ENCODE results near the gene MERTK.
"Not testable (repeated sequence)": the region's sequence is repeated elsewhere in the genome, so short reads cannot be mapped to it uniquely, and the experiment has no call there.

The MERTK gene

DNA sequence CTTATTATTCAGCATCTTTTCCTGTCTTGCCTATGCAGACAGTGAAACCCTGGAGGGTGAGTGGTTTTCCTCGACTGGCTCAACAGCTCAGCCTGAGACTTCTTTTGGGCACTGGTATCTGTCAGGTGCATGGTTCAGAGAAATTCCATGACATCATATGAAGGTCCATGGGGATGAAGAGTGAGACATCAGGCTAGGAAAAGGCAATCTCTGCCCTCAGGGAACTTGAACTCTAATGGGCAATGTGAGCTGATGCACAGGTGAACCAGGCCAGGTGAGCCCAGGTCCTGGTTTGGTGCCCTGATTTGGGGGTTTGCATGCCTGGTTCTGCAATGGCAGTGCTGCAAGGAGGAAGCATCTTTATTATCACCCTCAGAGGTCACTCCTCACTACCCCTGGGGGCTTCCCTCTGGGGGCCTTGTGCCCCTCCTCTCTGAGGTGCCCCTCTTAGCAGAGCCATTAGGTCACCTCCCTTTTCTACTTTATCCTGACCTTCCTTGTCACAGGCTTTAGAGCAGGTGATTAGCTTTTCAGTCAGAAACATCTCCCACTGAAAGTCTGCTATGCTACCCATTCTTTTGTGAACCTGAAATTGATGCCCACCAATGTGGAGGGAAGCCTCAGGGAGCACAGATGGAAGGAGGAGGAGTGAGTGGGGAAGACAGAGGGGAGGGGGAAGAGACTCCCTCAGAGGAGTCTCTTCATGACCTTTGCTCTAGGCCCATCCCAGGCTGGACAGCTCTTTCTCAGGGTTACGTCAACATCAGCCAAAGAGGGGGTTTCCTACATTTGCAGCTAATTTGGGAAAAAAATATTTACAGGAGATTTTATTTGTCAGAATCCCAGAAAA lies 47.3 kb downstream of the MERTK start:
- no peak for TF ChIP-seq ZNF274 (IDR thresholded peaks at IDR 0.05; ENCODE audit: low read depth, low read length)
- H3K4me3 ChIP-seq (ENCODE audit: low read length): no peak overlapping the region

DNA sequence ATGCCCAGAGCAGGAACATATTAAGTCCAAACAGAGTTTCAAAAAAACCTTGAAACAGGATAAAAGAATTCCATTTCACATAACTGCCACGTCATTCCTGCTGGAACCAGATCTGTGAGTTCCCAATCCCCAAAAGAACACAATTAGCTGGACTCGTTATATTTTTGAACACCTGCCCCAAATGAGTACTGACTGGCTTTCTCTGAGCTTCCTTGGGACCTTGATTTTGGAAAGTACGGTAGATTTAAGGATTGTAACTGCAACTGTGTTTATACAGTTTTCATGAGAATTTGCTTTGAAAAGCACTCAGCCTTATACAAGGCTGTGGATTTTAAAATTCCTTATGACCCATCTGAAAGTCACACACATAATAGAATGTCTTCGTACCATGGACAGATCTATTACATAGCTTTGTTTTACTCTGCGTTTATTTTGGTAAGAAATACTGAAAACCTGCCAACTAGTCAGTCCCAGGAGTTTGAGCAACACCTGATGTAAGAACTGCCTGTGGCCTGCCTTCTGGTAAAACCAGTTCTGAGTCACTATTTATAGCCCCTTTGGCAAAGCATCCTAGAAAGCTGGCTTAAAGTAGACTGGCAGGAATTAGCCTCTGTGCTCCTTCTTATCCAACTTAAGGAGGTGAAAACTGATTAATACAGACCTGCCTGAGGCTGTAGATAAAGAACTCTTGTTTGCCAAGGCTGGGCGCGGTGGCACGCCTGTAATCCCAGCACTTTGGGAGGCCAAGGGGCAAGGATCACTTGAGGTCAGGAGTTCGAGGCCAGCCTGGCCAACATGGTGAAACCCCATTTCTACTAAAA lies 48.1 kb downstream of the MERTK start:
- TF ChIP-seq ZNF274 (IDR thresholded peaks at IDR 0.05; ENCODE audit: low read depth, low read length): no peak
- H3K4me3 ChIP-seq (ENCODE audit: low read length): no peak overlapping the region

DNA sequence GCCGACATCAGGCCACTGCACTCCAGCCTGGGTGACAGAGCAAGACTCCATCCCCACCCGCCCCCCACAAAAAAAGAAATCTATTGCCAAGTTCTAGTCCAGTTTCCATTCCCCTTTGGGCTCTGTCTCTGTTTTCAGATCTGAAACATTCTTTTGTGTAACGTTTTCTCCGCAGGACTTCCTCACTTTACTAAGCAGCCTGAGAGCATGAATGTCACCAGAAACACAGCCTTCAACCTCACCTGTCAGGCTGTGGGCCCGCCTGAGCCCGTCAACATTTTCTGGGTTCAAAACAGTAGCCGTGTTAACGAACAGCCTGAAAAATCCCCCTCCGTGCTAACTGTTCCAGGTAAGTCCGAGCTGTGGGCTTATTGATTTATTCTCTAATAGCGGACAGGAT lies 48.8 kb downstream of the MERTK start:
- no peak overlapping the region for H3K4me3 ChIP-seq (ENCODE audit: low read length)
- no peak for TF ChIP-seq ZNF274 (IDR thresholded peaks at IDR 0.05; ENCODE audit: low read depth, low read length)

DNA sequence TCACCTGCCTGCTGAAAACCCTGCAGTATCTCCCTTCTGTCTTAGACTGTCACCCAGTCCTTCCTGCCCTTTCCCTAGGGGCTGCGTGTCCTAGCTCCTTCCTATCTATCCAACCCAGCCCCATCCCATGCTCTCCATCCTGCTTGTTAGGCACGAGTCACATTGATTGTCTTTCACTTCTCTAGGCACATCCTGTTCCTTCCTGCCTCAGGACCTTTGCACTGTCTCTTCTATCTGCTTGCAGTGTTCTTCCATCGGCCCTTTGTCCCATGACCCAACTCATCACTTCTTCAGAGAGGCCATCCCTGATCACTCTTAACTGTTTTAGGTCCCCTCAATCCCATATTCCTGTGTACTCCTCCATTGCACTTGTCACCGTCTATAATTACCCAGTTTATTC lies 50.4 kb downstream of the MERTK start:
- TF ChIP-seq ZNF274 (IDR thresholded peaks at IDR 0.05; ENCODE audit: low read depth, low read length): no peak
- no peak overlapping the region for H3K4me3 ChIP-seq (ENCODE audit: low read length)

DNA sequence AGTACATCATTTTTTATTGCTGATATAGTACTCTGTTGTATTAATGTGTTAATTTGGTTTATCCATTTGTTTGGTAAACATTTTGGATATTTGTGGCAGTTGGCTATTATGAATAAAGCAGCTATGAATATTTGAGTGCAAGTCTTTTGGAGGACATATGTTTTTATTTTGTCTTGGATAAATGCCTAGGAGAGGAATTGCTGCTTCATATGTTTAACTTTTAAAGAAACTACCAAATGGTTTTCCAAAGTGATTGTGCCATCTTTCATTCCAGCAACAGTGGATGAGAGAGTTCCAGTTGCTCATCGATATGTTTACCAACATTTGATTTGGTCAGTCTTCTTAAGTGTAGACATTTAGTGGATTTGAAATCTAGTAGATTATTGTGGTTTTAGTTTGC lies 51.8 kb downstream of the MERTK start:
- TF ChIP-seq ZNF274 (IDR thresholded peaks at IDR 0.05; ENCODE audit: low read depth, low read length): no peak
- no peak overlapping the region for H3K4me3 ChIP-seq (ENCODE audit: low read length)

DNA sequence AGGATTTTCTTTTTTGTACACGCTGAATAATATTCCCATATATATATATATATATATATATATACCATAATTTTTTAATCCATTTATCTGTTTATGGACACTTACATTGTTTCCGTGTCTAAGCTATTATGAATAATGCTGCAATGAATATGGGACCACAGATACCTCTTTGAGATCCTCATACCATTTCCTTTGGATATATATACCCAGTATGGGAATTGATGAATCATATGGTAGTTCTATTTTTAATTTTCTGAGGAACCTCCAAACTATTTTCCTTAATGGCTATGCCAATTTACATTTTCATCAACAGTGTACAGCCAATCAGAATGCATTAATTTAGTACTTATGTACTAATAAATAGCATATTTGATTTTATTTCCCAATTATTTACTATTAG lies 53.1 kb downstream of the MERTK start:
- H3K4me3 ChIP-seq (ENCODE audit: low read length): no peak overlapping the region
- TF ChIP-seq ZNF274 (IDR thresholded peaks at IDR 0.05; ENCODE audit: low read depth, low read length): no peak

DNA sequence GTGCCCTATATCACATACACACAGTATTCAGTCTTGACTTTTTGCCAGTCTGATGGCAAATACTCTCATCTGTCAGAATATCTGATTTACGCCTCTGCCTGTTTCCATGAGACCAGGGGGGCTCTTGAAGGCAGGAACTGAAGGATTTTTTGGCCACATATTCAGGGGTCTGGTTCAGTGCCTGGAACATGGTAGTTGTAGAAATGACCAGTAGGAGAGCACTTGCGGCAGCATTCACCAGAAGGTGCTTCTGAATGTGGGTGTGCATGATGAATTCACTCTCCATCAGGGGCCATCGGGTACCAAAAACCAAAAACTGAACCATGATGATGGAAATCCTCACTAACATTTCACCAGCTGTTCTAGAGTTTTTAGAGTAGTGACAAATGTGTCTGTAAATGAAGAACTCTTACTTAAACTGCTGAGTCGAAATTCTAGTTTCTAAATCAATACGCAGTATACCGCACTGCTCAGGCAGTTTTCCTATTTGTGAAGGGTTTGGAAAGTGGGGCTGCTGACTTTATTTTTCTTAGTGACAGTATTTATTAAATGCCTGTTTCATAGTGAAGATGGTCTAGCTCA lies 54.6 kb downstream of the MERTK start:
- TF ChIP-seq ZNF274 (IDR thresholded peaks at IDR 0.05; ENCODE audit: low read depth, low read length): no peak
- H3K4me3 ChIP-seq (ENCODE audit: low read length): no peak overlapping the region

DNA sequence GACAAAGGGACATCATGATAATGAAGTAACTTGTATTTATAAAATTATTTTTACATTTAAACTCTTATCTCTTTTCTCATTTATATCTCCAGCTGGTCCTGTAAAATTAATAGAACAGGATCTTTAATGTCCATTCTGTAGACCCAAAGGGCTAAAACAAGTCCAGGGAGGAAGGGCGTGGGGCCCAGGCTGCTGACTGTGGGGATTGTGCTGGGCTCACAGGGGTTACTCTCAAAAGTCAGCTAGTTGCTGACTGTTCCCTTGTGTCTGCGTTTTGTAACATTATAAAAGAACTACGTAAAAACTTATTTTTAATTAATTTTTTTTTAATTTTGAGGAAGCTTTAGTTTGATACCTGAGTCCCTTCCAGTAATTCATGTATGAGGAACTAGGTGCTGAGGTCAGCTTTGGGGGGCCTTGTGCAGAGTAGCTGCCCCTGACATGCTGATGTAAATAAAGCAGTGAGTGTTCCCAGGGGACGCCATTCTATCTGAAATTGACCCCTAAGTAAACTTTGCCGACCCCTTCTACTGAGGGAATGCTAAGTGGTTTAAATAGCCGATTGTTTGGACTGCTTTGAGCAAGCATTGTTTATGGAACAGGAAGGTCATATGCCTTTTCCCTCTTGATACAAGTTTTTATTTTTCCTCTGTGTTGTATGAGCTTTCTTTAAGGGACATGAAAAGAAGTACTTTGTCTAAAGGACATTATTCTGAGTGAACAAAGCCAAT lies 56.4 kb downstream of the MERTK start:
- no peak for TF ChIP-seq ZNF274 (IDR thresholded peaks at IDR 0.05; ENCODE audit: low read depth, low read length)
- H3K4me3 ChIP-seq (ENCODE audit: low read length): no peak overlapping the region

DNA sequence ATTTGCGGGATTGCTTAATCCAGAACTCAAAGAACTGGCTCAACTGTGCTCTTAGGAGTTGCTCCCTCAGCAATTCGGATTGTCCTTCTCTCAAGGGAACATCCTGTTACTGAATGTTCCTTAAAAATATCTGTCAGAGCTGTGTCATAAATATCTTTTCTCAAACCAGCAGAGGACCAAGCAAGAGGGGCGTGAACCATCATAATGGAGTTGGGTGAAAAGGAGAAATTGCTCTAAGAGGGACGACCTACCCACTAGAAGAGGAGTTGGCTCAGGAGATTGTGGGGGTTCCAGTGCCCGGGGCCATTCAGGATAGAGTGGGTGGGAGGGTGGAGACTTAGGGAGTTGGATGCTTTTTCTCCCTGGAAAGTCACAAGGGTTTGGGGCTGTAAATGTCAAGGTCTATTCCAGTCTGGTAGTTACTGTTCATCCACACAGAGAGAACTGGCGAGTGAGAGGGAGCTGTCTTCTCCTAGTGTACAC lies 59.5 kb downstream of the MERTK start:
- TF ChIP-seq ZNF274 (IDR thresholded peaks at IDR 0.05; ENCODE audit: low read depth, low read length): no peak
- H3K4me3 ChIP-seq (ENCODE audit: low read length): no peak overlapping the region

DNA sequence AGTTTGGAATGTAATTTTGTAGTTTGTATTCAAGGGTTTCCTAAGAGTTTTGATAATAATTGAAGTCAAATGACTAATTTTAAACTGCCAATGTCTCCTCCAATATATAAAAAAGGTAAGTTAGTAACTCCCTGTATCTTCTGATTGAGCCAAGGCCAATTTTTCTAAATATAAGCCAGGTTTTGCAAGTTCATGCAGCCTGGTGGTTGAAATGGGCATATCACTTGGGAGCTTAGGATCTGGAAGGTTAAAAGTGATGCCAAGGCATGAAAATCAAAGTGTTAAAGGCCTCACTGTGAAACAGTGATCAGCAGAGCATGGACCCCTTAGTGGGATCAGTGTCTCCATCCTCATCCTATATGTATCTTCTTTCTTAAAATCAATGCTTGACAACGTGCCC lies 60.5 kb downstream of the MERTK start:
- H3K4me3 ChIP-seq (ENCODE audit: low read length): no peak overlapping the region
- TF ChIP-seq ZNF274 (IDR thresholded peaks at IDR 0.05; ENCODE audit: low read depth, low read length): no peak

DNA sequence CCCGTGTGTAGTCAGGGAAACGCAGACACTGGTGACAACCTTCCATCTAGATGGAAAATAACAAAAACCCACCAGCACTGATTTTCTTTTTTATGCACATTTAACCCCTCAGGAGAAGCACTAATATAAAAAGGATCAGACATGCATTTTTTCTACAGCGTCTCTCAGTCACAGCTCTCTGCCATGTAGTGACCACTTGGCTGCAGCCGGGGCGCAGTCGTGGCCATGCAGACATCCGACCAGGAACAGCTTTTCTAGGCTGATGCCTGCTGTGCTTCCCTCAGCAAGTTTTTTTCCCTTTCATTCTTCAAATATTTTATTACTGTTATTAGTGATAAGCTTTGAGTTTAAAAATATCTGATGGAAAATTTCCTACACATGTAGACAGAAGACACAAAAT lies 63.3 kb downstream of the MERTK start:
- no peak for TF ChIP-seq ZNF274 (IDR thresholded peaks at IDR 0.05; ENCODE audit: low read depth, low read length)
- no peak overlapping the region for H3K4me3 ChIP-seq (ENCODE audit: low read length)

DNA sequence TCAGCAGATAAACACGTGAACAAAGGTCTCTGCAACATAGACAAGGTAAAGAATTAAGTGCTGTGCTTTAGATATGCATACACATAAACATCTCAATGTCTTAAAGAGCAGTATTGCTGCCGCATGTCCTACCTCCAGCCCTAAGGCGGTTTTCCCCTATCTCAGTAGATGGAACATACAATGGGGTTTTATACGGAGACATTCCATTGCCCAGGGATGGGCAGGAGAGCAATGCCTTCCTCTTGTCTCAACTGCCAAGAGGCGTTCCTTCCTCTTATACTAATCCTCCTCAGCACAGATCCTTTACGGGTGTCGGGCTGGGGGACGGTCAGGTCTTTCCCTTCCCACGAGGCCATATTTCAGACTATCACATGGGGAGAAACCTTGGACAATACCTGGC lies 64.7 kb downstream of the MERTK start:
- not testable (repeated sequence) for H3K4me3 ChIP-seq (ENCODE audit: low read length)

DNA sequence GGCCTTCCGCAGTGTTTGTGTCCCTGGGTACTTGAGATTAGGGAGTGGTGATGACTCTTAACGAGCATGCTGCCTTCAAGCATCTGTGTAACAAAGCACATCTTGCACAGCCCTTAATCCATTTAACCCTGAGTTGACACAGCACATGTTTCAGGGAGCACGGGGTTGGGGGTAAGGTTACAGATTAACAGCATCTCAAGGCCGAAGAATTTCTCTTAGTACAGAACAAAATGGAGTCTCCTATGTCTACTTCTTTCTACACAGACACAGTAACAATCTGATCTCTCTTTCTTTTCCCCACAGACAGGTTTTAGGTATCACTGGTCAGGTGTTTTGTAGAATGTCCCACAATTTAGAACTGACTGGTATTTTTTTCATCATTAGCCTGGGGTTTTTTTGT lies 65.1 kb downstream of the MERTK start:
- H3K4me3 ChIP-seq (ENCODE audit: low read length): not testable (repeated sequence)

DNA sequence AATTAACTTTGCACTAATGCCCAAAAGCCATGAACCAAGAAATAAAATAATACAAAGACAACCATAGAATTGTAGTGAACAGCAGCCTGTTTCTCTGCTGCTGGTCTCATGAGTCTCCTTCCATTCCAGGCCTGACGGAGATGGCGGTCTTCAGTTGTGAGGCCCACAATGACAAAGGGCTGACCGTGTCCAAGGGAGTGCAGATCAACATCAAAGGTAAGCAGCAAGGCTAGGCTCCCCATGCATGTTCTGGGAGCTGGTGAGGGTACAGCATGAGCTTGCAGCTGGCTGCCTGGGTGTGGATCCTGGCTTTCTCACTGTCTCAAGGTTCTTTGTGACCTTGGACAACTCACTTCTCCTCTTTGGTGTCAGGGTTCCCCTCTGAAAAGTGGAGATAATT lies 66.7 kb downstream of the MERTK start:
- no peak for TF ChIP-seq ZNF274 (IDR thresholded peaks at IDR 0.05; ENCODE audit: low read depth, low read length)
- H3K4me3 ChIP-seq (ENCODE audit: low read length): no peak overlapping the region

All from GM08714 (cell line).